GM19452 (cell line): ENCODE results near the gene CFAP99.
"Not testable (repeated sequence)": the region's sequence is repeated elsewhere in the genome, so short reads cannot be mapped to it uniquely, and the experiment has no call there.

Experiments used
- ATAC-seq: cut with Tn5 transposase; IDR thresholded peaks from one replicate; pipeline ENCODE4 v1.9.1; 2021; ENCODE audit not compliant: unreplicated experiment

The CFAP99 gene

DNA sequence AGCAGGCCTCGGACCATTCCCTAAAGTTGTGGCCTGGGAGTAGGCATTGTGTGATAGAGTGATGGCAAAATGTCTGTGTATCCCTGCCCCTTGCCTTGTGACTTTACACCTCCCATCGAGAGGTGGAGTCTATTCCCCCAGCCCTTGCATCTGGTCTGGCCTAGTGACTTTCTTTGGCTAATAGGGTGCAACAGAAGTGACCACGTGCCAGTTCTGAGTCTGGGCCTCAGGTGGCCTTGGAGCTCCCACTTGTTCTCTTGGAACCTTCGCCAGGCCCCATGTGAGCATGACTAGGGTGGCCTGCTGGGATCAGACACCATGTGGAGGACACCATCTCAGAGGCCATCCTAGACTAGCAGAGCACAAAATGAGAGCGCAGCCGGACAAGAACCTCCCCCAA lies 46.3 kb downstream of the CFAP99 start:
- no peak for ATAC-seq

GRCh38 chr4:2465544-2465943 lies 46.8 kb downstream of the CFAP99 start:
- ATAC-seq: not testable (repeated sequence)

DNA sequence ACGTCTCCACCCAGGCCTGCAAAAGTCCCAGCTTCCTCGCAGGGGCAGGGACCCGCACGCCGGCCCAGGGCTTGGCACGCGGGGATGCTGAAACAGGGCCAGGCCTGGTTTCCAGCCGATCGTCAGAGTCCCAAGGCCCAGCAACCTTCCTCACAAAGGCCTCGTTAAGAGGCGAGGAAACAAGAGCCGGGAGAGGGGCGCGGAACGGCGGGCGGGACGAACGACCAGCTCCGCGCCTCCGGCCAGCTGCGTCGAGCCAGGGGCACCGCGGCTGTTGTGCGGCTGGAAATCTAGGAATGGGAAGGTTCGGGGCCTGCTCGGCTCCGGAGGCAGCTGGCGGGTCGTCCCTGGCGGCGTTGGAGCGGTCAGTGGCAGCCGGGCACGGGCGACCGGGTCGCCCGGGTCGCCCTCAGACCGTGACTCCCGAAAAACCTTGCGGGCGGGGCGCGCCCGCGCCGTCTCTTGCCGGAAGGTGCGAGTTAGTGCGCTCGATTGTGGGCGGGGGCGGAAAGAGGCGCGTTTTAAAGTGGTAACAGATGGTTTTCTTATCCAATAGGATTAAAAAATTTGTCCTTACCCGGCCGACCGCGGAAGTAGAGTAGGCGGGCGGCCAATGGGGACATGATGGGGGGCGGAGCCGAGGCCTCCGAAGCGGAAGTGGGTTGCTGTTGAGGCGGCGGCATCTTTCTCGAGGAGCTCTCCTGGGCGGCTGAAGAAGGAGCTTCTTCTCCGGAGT lies 49.9 kb downstream of the CFAP99 start, which contains the start of gene RNF4:
RNF4 (plus strand) TSS at position 651 of the 736 bp plus-strand sequence. CDS start 21,388 bp downstream, outside the sequence.
- ATAC-seq: peak; percentile 83

- peak; percentile 51 for ATAC-seq
Measured at GRCh38 chr4:2469192-2469984, 50.6 kb downstream of the CFAP99 start.

DNA sequence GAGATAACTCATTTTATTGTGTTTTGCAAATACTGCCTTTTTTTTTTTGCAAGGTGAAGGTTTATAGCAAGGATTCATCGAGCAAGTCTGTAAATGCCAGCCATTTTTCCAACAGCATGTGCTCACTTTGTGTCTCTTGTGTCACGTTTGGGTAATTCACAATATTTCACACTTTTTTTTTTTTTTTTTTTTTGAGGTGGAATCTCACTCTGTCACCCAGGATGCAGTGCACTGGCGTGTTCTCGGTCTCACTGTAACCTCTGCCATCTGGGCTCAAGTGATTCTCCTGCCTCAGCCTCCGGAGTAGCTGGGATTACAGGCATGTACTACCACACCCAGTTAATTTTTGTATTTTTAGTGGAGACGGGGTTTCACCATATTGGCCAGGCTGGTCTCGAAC lies 52.0 kb downstream of the CFAP99 start:
- ATAC-seq: no peak

DNA sequence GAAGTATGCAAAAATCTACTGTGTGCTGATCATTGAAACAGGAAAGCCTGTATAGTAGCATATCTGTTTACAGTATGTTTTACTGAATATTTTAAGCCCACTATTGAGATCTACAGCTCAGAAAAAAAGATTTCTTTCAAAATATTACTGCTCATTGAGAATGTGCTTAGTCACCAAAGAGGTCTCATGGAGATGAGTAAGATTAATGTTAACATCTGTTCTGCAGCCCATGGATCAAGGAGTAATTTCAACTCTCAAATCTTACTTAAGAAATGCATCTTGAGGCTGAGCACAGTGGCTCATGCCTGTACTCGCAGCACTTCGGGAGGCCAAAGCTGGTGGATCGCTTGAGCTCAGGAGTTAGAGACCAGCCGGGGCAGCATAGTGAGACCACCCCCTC lies 53.4 kb downstream of the CFAP99 start:
- no peak for ATAC-seq

GRCh38 chr4:2478229-2478628 lies 59.5 kb downstream of the CFAP99 start:
- no peak for ATAC-seq

GRCh38 chr4:2480649-2481048 lies 61.9 kb downstream of the CFAP99 start:
- no peak for ATAC-seq

DNA sequence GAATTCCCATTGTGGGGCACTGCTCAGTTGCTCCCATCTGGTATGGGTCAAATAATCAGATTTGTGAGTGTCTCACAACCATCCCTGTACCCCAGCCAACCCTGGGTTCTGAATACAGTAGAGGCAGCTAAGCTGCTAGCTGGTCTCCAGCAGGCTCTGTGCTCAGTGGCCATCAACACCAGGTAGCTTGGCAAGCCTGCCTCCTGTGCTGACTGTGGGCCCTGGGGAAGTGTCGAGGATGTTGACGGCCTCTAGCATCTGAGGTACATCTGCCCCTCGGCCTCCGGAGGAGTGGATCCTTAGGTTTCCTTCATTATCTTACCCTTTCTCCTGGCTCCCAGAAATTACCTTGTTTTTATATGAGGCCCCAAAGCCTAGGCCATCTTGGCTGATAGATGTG lies 63.4 kb downstream of the CFAP99 start:
- ATAC-seq: no peak

DNA sequence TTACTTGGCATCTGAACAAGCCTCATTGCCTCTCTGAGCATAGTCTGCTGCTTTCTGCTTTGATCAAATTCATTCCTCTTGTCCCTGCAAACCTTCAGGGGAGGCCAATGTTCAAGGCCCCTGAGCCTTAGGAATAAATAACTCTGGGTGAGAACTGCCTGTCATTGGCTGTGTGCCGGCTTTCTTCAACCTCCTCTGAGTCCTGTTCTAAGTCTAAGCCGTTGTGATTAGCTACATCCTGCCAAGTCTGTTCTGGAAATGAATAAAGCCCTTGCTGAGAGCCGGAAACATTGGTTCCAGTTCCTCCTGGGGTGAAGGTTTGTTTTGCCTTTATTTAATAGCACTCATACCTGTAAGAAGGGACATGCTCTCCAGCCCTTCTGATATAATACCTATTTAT lies 63.9 kb downstream of the CFAP99 start:
- peak; percentile 42 for ATAC-seq

- ATAC-seq: no peak
Measured at GRCh38 chr4:2483237-2483636, 64.5 kb downstream of the CFAP99 start.

DNA sequence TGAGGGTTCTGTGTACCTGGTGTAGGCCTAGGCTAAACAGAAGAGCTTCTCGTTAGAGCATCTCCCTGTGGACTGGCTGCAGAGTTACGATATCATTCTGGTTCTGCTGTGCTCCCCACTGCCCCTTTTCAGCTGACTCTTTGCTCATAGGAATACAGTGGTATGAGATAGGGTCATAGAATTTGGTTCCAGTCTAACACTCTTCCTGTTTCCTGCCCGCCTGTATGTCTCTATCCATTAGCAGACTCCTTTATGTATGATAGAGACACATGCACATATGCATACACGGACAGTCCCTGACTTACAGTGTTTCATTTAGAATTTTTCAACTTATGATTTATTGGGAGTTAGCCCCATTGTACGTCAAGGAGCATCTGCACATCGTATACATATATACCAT lies 65.4 kb downstream of the CFAP99 start:
- ATAC-seq: no peak

- peak; percentile 63 for ATAC-seq
Measured at GRCh38 chr4:2484993-2485392, 66.2 kb downstream of the CFAP99 start.

GRCh38 chr4:2485956-2486355 lies 67.2 kb downstream of the CFAP99 start:
- ATAC-seq: no peak

GRCh38 chr4:2486981-2487380 lies 68.2 kb downstream of the CFAP99 start:
- no peak for ATAC-seq

GRCh38 chr4:2487632-2488031 lies 68.9 kb downstream of the CFAP99 start:
- ATAC-seq: peak; percentile 40

GRCh38 chr4:2489081-2489805 lies 70.5 kb downstream of the CFAP99 start:
- no peak for ATAC-seq

DNA sequence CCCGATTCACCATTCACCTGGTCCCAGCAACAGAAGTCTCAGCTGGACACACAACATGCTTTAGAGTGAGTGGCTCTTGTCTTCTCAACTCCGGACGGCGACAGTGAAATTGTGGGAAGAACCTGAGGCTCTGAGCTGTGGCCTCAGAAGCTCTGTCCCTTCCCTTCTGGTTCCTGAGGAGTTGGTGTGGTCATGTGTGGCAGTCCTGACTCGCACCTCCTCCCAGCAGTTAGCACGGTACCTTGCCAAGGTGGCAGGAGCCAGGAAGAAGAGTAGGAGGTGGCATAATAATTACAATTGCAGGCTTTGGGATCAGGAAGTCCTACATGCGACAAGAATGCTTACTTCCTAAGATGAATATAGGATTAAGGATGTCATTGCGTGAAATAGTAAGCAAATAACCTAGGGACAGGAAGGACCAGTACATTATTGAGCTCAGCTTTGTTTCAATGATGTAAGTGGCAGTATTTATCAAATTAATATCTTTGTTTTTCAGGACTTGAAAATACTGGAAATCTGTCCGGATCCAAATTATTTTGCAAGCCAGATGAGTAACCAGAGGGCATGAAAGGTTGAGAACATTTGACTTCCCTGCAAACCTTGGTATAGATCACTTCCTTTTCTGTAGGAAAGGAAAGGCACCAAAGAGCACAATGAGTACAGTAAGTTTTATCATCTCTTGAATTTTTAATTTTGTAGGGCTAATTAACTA lies 71.2 kb downstream of the CFAP99 start:
- ATAC-seq: no peak

- no peak for ATAC-seq
Measured at GRCh38 chr4:2492970-2493369, 74.2 kb downstream of the CFAP99 start.

DNA sequence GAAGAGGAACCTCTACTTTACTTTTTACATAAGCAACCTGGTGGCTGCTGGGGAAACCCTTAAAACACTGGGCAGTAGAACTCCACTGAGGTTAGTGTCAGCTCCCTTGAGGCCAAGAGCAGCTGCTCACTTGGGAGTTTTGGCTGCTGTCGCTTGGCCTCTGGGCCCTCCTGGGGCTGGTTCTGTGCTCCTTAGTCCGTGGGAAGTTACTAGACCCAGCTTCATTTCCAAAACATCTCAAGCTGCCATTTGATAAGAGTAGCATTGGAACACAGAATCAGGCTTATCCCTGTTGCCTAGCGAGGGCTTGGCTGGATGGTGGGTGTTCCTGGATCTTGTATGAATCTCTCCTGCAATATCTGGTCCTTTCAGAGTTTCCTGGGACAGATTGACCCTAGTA lies 76.2 kb downstream of the CFAP99 start:
- no peak for ATAC-seq

- ATAC-seq: no peak
Measured at GRCh38 chr4:2497324-2497723, 78.6 kb downstream of the CFAP99 start.
